Ishikawa (cell line): Measurements from ENCODE around the gene CCDC86.

ENCODE experiments used
- CEBPB ChIP-seq: IDR thresholded peaks from 2 replicates; pipeline ENCODE4 v1.6.1; 2012
- CREB1 ChIP-seq: IDR thresholded peaks from 2 replicates; pipeline ENCODE4 v1.6.1; 2012; ENCODE audit warnings: low read depth
- EGR1 ChIP-seq: IDR thresholded peaks from 2 replicates; pipeline ENCODE4 v1.6.1; 2012
- EP300 ChIP-seq: IDR thresholded peaks from 2 replicates; pipeline ENCODE4 v1.6.1; 2012; ENCODE audit warnings: borderline replicate concordance
- FOXM1 ChIP-seq: IDR thresholded peaks from 2 replicates; pipeline ENCODE4 v1.6.1; 2012; ENCODE audit warnings: low read depth, borderline replicate concordance
- NFIC ChIP-seq: IDR thresholded peaks from 2 replicates; pipeline ENCODE4 v1.6.1; 2012
- RAD21 ChIP-seq: IDR thresholded peaks from 2 replicates; pipeline ENCODE4 v1.6.1; 2012; ENCODE audit warnings: low read depth
- TAF1 ChIP-seq: IDR thresholded peaks from 2 replicates; pipeline ENCODE4 v1.6.1; 2012; ENCODE audit warnings: low read depth, mild to moderate bottlenecking
- TCF12 ChIP-seq: IDR thresholded peaks from 2 replicates; pipeline ENCODE4 v1.6.1; 2012; ENCODE audit warnings: low read depth
- TEAD4 ChIP-seq: IDR thresholded peaks from 2 replicates; pipeline ENCODE4 v1.6.1; 2012
- YY1 ChIP-seq: IDR thresholded peaks from 2 replicates; pipeline ENCODE4 v1.6.1; 2012; ENCODE audit warnings: low read depth
- ZBTB7A ChIP-seq: IDR thresholded peaks from 2 replicates; pipeline ENCODE4 v1.6.1; 2012; ENCODE audit warnings: low read depth
- TF ChIP-seq, protein P1 (sequence below): IDR thresholded peaks from 2 replicates; pipeline ENCODE4 v1.6.1; 2012
- TF ChIP-seq, protein P2 (sequence below): IDR thresholded peaks from 2 replicates; pipeline ENCODE4 v1.6.1; 2012
- TF ChIP-seq, protein P3 (sequence below): IDR thresholded peaks from 2 replicates; pipeline ENCODE4 v1.6.1; 2012; ENCODE audit warnings: low read depth, mild to moderate bottlenecking

The CCDC86 gene

DNA sequence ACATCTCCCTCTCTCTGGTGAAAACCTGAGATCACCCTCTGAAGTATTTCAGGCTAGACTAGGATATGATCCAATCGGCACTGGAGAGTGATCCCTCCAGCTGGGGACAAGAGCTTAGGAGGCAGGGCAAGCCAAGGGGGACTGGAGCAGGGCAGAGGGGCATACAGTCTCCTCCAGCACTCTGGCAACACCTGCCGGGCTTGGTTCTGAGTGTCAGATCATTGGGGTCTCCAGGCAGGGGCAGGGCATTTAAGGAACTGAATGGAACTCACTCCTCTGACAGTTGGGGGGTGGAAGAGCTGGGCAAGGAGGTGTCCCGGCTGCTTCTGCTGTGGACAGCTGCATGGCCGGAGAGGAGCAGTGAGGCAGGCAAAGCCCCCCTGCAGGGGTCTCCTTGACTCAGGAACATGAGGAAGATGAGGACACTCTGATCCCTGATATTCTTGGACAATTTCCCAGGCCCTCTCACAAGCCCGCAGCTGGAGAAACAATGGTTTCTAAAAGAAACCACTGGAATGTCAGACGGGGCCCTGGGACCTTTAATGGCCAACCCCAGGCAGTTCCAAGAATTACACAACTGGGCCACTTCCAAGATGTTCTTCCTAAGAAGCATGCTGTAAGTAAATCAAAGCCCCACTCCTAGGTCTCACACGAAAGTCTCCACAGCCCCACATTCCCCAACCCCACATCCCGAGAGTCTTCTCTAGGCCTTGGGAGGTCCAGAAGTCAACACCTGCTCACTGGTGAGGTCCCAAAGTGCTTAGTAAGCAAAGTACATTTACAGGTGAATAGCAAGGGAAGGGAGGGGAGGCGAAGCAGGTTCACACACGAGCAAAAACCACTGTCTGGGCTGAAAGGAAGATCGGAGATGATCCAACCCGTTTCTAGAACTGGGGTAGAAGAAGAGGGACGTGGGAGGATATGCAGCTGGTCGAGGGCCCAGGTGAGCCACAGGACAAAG, 1.2 kb upstream of the CCDC86 start:
- TF ChIP-seq, protein P1, sequence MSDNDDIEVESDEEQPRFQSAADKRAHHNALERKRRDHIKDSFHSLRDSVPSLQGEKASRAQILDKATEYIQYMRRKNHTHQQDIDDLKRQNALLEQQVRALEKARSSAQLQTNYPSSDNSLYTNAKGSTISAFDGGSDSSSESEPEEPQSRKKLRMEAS, result no peak
- TF ChIP-seq CREB1 (no peak), RAD21 (no peak), TCF12 (no peak)

DNA sequence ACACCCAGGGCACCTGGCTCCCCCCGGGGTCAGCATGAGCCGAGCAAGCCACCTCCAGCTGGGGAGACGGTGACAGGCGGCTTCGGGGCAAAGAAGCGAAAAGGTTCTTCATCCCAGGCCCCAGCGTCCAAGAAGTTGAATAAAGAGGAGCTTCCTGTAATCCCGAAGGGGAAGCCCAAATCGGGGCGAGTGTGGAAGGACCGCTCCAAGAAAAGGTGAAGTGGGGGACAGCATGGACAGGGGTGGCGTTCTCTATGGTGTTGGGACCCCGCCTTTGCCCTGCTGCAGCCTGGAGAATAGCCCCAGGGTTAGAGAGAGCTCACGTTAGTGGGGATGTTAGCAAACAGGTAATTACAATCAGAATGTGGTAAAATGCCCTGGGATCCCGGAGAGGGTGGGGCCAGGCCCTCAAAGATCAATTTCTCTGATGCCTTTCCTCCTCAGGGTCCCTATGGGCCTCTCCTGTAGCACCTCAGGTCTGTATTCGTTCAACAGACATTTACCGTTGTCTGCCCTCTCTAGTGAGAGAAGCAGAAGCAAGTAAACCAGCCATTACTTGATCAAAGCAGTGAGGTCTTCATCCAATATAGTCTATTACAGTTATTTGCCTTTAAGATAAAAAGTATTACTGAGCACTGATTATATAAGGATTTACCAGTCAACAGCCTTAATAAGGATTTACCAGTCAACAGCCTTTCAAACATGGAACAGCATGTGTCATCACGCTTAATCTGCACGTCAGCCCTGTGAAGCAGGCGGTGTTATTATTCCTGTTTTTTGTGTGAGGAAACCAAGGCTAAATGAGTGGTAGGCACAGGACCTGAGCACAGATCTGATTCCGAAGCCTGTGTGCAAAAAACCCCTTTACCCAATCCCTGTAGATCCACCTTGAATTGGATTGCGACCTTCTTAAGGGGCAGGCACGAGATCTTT, 1.0 kb downstream of the CCDC86 start:
- no peak for TF ChIP-seq RAD21
- TF ChIP-seq ZBTB7A, result no peak

DNA sequence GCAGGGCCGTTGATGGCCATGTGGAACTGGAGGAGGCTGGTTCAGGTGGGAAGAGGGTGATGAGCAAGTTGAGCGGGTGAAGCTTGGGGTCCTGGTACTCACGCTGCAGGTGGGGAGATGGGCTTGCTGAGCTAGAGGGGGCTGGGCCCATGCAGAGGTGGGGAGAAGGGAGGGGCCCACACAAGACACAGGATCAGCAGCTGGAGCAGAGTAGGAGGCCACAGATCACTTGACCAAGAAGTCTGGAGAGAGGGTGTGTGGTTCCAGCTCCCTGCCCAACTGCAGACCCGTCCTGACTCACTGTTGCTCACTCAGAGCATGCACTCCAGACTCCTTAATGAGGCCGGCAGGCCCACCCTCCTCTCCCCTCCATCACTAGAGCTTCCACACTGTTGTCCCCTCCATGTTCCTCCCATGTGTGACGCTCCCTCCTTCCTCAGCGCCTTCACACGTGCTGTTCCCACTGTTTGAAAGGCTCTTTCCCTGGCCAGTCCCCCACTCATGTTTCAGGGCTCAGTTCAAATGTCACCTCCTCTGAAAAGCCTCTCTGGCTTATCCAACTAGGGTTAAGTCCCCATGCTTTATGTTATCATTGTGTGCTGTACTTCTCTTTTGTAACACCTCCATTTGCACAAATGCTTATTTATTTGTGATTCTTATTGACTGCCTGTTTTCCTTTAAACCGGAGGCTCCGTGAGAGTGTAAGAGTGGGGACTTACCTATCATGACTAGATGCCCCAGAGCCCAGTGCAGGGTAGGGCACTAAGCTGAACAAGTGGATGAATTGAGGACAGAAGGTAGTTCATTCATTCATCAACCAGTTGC, 2.3 kb downstream of the CCDC86 start:
- TF ChIP-seq, protein P2, sequence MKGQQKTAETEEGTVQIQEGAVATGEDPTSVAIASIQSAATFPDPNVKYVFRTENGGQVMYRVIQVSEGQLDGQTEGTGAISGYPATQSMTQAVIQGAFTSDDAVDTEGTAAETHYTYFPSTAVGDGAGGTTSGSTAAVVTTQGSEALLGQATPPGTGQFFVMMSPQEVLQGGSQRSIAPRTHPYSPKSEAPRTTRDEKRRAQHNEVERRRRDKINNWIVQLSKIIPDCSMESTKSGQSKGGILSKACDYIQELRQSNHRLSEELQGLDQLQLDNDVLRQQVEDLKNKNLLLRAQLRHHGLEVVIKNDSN, result no peak
- TF ChIP-seq EGR1 (no peak), CREB1 (no peak), FOXM1 (no peak), TCF12 (no peak), CEBPB (no peak), TAF1 (no peak), ZBTB7A (no peak), TEAD4 (no peak), EP300 (no peak), RAD21 (no peak), YY1 (no peak), NFIC (no peak)
- TF ChIP-seq, protein P3, sequence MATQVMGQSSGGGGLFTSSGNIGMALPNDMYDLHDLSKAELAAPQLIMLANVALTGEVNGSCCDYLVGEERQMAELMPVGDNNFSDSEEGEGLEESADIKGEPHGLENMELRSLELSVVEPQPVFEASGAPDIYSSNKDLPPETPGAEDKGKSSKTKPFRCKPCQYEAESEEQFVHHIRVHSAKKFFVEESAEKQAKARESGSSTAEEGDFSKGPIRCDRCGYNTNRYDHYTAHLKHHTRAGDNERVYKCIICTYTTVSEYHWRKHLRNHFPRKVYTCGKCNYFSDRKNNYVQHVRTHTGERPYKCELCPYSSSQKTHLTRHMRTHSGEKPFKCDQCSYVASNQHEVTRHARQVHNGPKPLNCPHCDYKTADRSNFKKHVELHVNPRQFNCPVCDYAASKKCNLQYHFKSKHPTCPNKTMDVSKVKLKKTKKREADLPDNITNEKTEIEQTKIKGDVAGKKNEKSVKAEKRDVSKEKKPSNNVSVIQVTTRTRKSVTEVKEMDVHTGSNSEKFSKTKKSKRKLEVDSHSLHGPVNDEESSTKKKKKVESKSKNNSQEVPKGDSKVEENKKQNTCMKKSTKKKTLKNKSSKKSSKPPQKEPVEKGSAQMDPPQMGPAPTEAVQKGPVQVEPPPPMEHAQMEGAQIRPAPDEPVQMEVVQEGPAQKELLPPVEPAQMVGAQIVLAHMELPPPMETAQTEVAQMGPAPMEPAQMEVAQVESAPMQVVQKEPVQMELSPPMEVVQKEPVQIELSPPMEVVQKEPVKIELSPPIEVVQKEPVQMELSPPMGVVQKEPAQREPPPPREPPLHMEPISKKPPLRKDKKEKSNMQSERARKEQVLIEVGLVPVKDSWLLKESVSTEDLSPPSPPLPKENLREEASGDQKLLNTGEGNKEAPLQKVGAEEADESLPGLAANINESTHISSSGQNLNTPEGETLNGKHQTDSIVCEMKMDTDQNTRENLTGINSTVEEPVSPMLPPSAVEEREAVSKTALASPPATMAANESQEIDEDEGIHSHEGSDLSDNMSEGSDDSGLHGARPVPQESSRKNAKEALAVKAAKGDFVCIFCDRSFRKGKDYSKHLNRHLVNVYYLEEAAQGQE, result no peak
- TF ChIP-seq, protein P1, result no peak

DNA sequence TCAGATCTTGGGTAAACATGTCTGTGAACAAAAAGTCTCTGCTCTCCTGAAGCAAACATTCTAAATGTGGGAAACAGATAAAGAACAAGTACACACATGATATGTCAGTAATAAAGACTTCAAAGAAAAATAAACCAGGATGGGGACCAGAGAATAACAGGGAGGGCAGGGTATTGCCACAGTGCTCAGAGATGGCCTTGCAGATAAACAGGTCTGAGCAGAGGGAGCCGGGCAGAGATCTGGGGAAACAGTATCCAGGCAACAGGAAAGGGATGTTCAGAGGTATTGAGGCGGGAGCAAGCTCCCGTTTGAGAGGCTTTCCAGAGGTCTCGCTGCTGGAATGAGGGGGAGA, 2.9 kb downstream of the CCDC86 start:
- TF ChIP-seq EP300 (no peak), CREB1 (no peak), CEBPB (no peak), TAF1 (no peak), ZBTB7A (no peak), NFIC (no peak), RAD21 (no peak), YY1 (no peak), TEAD4 (no peak)
- TF ChIP-seq, protein P1, result no peak
- TF ChIP-seq, protein P3, result no peak

DNA sequence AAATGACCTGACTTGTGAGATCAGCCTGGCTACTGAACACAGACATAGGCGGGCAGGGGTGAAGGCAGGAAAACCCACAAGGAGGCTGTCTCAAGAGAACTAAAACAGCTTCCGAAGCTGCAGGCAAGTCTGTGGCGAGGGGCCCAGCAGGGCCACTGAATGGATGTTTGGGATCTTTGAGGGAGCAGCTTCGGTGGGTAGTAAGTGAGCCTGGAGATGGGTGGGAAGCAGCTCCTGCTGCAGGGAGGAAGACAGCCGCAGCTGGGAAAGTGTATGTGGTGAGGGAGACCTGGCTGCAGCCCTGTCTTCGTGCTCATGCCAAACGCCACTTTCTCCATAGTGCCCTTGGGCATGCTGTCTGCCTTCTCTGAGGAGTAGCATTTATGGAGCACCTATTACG, 3.4 kb downstream of the CCDC86 start:
- TF ChIP-seq TAF1 (no peak), YY1 (no peak), FOXM1 (no peak)
- TF ChIP-seq, protein P1, result no peak
